ENCODE results near the gene RPL23. TPM values are rescaled to one million over a fixed set of nuclear protein-coding genes. Genes with fewer than 3 reads are reported as not detected.
A peak's percentile ranks its signal among the peaks of the same experiment; 100 is the strongest.

RPL23 gene
- total and polyA plus RNA-seq, 9 of the 15 experiments (the other 6 are each of a cell fraction or from before 2014, with no cell fraction given), result 1,745 to 3,667 (median 3,096) TPM

DNA sequence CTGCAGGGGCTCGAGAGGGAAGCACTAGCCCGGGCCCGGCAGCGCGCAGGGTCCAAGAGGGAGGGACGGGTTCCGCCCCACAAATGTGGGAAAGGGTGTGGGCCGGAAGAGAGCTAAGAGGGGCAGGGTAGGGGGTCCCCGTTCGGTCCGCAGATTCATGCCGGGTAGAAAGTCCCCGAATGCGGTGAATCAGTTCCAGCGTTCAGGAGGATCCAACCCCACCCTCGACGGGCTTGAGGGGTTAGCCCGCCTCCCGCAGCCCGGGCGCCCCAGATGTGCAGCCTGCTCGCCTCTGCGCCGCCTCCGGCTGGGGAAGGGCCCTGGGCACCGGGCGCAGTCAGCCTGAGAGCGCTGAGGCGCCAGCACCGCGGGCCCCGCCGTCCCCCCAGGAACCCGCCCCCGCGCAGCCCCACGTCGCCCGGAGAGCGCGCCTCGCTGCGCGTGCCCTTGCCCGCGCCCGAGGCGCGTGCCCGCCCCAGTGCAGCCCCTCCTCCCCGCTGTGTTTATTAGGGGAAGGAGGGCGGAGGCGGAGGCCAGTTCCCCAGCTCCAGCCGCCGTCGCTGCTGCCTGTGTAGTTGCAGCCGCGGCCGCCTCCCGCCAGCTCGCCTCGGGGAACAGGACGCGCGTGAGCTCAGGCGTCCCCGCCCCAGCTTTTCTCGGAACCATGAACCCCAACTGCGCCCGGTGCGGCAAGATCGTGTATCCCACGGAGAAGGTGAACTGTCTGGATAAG, 16.2 kb upstream of the RPL23 start, which contains the start of gene LASP1 (continued):
- no peak for TF ChIP-seq HNRNPUL1 (IDR thresholded peaks at IDR 0.05; ENCODE audit: low read length)
- no peak for TF ChIP-seq CHCHD3 (CRISPR knock-in tag; IDR thresholded peaks at IDR 0.05)
- no peak for TF ChIP-seq ZNF384 (IDR thresholded peaks at IDR 0.05; ENCODE audit: low read depth, low read length)
- TF ChIP-seq CBX3 (IDR thresholded peaks at IDR 0.05; ENCODE audit: borderline replicate concordance in 1 of 2, low read length in 2 of 2), result no peak
- TF ChIP-seq EWSR1 (IDR thresholded peaks at IDR 0.05; ENCODE audit: borderline replicate concordance, low read depth, partially characterized antibody), result no peak
- TF ChIP-seq, protein P1, sequence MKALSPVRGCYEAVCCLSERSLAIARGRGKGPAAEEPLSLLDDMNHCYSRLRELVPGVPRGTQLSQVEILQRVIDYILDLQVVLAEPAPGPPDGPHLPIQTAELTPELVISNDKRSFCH (CRISPR knock-in tag; IDR thresholded peaks at IDR 0.05), result no peak
- TF ChIP-seq, protein P1 (tag; IDR thresholded peaks at IDR 0.05), result no peak; the same call in 1 of the 2 replicates
- TF ChIP-seq HDAC1 (IDR thresholded peaks at IDR 0.05), result peak in 1 of 2 experiments; percentile 28; a peak in 1 of 4 replicates
- no peak for TF ChIP-seq CBX1 (IDR thresholded peaks at IDR 0.05; ENCODE audit: low read depth)
- no peak for TF ChIP-seq NR2C2 (CRISPR knock-in tag; IDR thresholded peaks at IDR 0.05)
- TF ChIP-seq NR2C2 (tag; IDR thresholded peaks at IDR 0.05), result peak; percentile 58; the same call in 1 of the 2 replicates
- TF ChIP-seq FOXJ2 (tag; IDR thresholded peaks at IDR 0.05), result peak; percentile 54; the same call in 1 of the 2 replicates
- peak; percentile 50; the same call in 1 of the 2 replicates for TF ChIP-seq KLF13 (tag; IDR thresholded peaks at IDR 0.05; ENCODE audit: borderline replicate concordance, low read depth)
- TF ChIP-seq KAT2B (IDR thresholded peaks at IDR 0.05; ENCODE audit: low read depth, low read length), result no peak
- no peak for TF ChIP-seq MCM5 (IDR thresholded peaks at IDR 0.05; ENCODE audit: low read depth)
- no peak for TF ChIP-seq SP1 (CRISPR knock-in tag; IDR thresholded peaks at IDR 0.05)
- TF ChIP-seq HDAC6 (IDR thresholded peaks at IDR 0.05; ENCODE audit: low read depth, low read length), result no peak
- no peak for TF ChIP-seq CSDE1 (IDR thresholded peaks at IDR 0.05)
- TF ChIP-seq ZNF583 (CRISPR knock-in tag; IDR thresholded peaks at IDR 0.05), result peak; percentile 50; the same call in 1 of the 2 replicates
- TF ChIP-seq HSF4 (CRISPR knock-in tag; IDR thresholded peaks at IDR 0.05; ENCODE audit: borderline replicate concordance), result no peak
- TF ChIP-seq HOMEZ (CRISPR knock-in tag; IDR thresholded peaks at IDR 0.05), result no peak
- TF ChIP-seq ZSCAN32 (CRISPR knock-in tag; IDR thresholded peaks at IDR 0.05), result no peak
- TF ChIP-seq TAF7 (tag; IDR thresholded peaks at IDR 0.05), result peak; percentile 78
- 0 out of 2 replicates have a peak, but pooled peaks have one; percentile 17 for TF ChIP-seq ZNF41 (CRISPR knock-in tag; conservative IDR thresholded peaks at IDR 0.05)
- TF ChIP-seq KDM2B (CRISPR knock-in tag; IDR thresholded peaks at IDR 0.05), result no peak
- no peak for TF ChIP-seq ZNF449 (CRISPR knock-in tag; IDR thresholded peaks at IDR 0.05)
- TF ChIP-seq SETDB1 (IDR thresholded peaks at IDR 0.05; ENCODE audit: low read length), result no peak
